Choroid plexus epithelial cell (primary cell): ENCODE results near the gene ATF6B.

Experiments
- DNase-seq: peaks from one replicate; pipeline ENCODE4 v3.0.0-alpha.2; 2010; ENCODE audit warnings: low read depth
- H3K4me3 ChIP-seq: 2 replicates; pipeline ENCODE4 v1.5.1; 2011; ENCODE audit warnings: low read depth, mild to moderate bottlenecking, control low read depth, low read length, moderate library complexity
- TF ChIP-seq, protein P1 (sequence below): conservative IDR thresholded peaks from 2 replicates; pipeline ENCODE4 v1.5.1; 2011; ENCODE audit warnings: low read depth, mild to moderate bottlenecking, control low read depth, inconsistent platforms, low read length, moderate library complexity

The ATF6B gene

DNA sequence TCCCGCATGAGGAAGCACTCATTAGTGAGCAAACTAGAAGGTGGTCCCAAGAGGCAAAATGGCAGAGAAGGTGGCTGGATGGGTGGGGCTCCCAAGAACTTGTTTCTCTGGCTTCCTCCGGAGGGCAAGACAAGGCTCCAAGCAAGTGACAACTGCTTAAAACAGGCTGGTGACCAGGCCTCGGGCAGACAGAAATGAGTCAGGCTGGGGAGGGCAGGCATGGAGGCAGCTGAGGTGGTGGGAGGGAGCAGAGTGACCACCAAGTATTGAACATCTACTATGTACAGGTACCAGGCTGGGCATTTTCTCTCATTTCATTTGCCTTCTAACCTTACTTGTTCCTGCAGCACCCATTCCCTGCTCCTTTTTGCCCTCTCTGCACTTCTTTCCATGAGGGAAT lies 52.3 kb downstream of the ATF6B start:
- TF ChIP-seq, protein P1, sequence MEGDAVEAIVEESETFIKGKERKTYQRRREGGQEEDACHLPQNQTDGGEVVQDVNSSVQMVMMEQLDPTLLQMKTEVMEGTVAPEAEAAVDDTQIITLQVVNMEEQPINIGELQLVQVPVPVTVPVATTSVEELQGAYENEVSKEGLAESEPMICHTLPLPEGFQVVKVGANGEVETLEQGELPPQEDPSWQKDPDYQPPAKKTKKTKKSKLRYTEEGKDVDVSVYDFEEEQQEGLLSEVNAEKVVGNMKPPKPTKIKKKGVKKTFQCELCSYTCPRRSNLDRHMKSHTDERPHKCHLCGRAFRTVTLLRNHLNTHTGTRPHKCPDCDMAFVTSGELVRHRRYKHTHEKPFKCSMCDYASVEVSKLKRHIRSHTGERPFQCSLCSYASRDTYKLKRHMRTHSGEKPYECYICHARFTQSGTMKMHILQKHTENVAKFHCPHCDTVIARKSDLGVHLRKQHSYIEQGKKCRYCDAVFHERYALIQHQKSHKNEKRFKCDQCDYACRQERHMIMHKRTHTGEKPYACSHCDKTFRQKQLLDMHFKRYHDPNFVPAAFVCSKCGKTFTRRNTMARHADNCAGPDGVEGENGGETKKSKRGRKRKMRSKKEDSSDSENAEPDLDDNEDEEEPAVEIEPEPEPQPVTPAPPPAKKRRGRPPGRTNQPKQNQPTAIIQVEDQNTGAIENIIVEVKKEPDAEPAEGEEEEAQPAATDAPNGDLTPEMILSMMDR, result no peak
- no peak for DNase-seq

DNA sequence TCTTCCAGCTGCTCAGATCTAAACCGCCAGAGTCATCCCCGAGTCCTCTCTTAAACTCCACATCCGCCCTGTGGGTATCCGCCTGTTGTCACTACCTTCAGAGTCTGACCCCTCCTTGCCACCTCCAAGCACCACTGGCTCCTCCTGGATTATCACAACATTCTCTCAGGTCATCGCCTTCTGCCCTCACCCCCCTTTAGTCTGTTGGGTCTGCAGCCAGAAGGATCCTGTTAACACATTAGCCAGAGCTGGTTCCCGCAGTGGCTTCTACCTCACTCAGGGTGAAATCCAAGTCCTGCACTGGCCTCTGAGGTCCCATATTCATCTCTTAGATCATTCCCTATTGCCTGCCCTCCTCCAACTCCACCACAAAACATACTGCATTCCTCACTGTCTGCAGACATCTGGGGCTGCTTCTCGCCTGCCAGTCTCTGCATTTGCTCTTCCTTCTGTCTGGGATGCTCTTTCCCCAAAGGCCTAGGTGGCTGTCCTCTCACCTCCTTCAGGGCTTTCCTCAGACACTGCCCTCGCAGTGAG lies 53.0 kb downstream of the ATF6B start:
- TF ChIP-seq, protein P1, result no peak
- no peak overlapping the region for H3K4me3 ChIP-seq
- peak; percentile 48 for DNase-seq

More for the DNA sequence above, 52.3 kb downstream of the ATF6B start:
- H3K4me3 ChIP-seq, result no peak overlapping the region

DNA sequence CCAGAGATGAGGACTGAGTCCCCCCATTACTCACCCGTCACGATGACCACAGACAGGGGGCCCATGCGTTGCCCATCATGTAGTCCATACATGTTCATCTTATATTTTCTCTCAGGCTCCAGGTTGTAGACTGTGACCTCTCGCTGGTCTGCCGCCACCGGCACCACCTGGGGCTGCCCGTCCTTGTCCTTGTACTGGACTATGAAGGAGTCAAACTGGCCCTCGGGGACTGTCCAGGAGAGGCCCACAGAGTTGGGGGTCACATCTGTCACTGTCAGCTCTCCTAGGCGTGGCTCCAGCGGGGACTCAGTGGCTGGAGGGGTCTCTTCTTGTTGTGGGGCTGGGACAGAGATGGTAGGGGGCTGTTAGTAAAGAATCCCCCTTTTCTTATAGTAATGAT lies 54.4 kb downstream of the ATF6B start:
- TF ChIP-seq, protein P1, result no peak
- no peak for DNase-seq
- H3K4me3 ChIP-seq, result no peak overlapping the region

DNA sequence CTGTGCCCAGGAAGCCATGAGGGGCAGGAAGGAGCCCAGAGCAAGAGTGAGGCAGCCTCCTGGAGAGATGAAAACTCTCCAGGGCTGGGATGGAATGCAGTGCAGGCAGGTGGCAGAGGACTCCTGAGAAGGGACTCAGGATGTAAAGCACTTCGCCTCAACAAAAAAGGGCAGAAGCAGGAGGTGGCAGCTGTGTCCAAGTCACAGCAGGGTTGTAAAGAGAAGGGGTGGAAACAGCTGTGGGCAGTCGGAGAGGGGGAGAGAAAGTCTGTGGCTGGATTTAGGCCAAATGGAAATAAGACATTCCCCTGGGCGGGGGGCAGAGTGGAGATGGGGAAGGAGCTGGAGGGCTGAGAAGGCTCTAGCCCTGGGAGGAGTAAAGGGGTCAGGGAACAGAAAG lies 54.9 kb downstream of the ATF6B start:
- H3K4me3 ChIP-seq, result no peak overlapping the region
- no peak for DNase-seq
- TF ChIP-seq, protein P1, result no peak

DNA sequence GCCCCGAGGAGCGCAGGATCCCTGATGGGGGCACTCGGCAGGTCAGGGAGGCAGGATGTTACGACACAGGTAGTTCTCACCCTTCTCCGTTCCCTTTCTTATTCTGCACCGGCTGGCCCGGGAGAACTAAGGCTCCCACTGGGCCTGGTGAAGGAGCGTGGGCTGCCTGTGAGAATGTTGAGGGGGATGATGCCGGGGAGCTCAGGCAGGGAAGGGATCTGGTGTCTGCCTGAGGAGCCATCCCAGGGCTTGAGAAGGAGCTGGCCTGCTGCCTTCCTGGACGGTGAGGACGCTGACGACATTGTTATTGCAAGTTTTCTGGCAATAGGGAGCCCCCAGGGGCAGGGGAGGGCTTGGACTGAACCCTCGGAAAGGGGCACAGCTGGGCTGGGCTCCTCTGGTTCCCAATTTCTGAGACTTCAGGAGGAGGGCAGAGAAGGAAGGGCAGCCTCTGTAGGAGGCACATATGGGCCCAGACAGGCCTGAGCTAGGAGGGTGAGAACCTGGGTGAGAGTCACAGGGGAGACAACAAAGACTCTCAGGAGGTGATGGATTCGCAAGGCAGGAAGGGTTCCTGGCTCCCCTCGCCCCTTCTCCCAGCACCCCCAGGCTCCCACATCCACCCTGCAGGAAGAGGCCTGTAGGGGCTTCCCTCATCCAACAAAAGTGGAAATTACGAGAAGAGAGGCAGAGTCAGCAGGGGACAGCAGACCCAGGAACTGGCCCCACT lies 57.1 kb downstream of the ATF6B start:
- TF ChIP-seq, protein P1, result no peak
- peak; percentile 18 for DNase-seq
- no peak overlapping the region for H3K4me3 ChIP-seq

DNA sequence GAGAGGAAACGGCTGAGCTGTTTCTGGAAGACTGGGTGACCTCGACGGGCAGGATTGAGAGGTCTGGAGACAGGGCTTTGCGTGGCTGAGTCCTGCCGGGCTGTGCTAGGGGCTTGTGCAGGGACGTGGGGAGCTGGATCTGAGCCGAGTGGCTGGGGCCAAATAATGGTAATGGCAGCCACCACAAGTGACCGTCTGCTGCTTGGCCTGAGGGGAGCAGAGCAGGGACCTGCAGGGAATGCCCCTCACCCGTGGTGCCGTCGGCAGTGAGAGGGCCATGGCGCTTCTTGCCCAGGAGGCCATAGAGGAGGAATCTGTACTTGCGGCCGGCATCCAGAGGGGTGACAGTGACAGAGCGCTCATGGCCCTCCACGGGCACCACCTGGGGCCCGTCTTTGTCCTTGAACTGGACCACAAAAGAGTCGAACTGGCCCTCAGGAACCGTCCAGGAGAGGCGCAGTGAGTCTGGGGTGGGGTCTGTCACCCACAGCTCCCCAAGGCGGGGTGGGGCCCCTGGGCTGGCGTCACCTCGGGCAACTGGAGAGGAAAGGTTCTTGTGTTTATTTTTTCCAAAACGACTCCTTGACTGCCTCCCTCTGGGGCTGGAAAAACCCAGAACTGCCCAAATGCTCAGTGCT lies 58.0 kb downstream of the ATF6B start:
- no peak for DNase-seq
- no peak overlapping the region for H3K4me3 ChIP-seq
- TF ChIP-seq, protein P1, result no peak
